ENCODE data around the gene CHAC2.
"Not testable (repeated sequence)": the region's sequence is repeated elsewhere in the genome, so short reads cannot be mapped to it uniquely, and the experiment has no call there.

Gene CHAC2

DNA sequence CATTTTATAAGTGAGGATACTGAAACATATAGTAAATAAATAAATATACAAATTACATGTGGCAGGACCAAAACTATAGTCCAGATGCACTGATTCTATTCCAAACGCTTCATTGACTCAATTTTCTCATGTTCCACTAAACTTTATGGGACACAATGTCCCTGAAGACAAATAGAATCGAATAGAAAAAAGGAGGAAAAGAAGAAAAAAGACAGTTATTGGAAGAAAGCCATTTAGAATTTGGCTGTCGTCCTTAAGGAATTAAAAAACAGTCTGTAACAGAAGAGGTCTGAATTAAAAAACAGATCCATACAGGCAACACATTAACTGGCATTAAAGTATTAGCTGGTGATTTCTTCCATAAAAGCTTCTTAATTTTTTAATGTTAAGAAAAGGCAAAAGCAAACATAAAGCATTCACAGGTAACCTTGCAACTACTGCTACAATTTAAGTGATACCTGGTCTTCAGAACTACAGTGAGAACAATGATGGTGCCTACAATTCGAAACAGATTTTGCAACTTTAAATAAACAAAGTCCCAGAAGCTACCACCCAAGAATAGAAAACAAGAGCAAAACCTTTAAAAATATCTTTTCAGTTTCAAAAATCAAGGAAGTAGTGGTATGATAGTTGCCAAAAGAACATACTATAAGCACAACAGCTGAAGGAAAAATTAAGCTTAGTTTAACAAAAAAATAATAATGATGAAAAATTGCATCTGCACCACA is 17.4 kb upstream of the CHAC2 start:
- Histone ChIP-seq H3K4me3 (ENCODE audit: low read length in 2 of 2) (no peak overlapping the region), H3K9me3 (ENCODE audit: control insufficient read depth in 2 of 2, low read length in 2 of 2) (no peaks in the 10 kb centered on the region), H3K27me3 (ENCODE audit: control insufficient read depth in 2 of 2, insufficient read depth in 2 of 2, low read length in 2 of 2) (no peaks in the 10 kb centered on the region), H3K4me1 (ENCODE audit: control insufficient read depth in 2 of 2, insufficient read depth in 2 of 2, low read length in 2 of 2) (no peaks in the 10 kb centered on the region), H3K9ac (ENCODE audit: low read depth in 1 of 2, low read length in 2 of 2) (no peak overlapping the region), H3K27ac (ENCODE audit: low read depth in 2 of 2, low read length in 2 of 2) (no peak overlapping the region), H3K36me3 (ENCODE audit: control insufficient read depth in 2 of 2, insufficient read depth in 2 of 2, low read length in 2 of 2) (peaks cover 8 to 10% of the 10 kb centered on the region in 2 donors)

DNA sequence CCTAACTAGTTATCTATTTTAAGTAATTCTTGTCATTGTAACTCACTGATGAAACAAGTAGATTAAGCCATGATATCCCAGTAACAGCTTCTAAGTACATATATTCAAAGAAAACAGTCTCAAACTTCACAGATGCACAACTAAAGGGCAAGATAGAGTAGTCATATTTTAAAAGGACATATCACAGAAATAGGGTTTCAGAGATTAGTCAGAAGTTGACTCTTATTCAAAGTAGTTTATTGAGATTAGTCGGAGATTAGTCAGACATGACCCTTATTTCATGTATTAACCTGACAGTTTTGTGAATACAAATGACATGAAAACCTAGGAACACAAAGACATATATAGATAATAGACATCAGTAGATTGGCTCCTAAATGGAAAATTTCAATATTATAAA is 15.9 kb upstream of the CHAC2 start:
- no peak overlapping the region for H3K4me3 ChIP-seq (ENCODE audit: low read length in 2 of 2)
- no peak overlapping the region for H3K9ac ChIP-seq (ENCODE audit: low read depth in 1 of 2, low read length in 2 of 2)
- H3K4me1 ChIP-seq (ENCODE audit: control insufficient read depth in 2 of 2, insufficient read depth in 2 of 2, low read length in 2 of 2) = no peaks in the 10 kb centered on the region
- H3K9me3 ChIP-seq (ENCODE audit: control insufficient read depth in 2 of 2, low read length in 2 of 2) = no peaks in the 10 kb centered on the region
- no peak overlapping the region for H3K27ac ChIP-seq (ENCODE audit: low read depth in 2 of 2, low read length in 2 of 2)
- H3K27me3 ChIP-seq (ENCODE audit: control insufficient read depth in 2 of 2, insufficient read depth in 2 of 2, low read length in 2 of 2) = no peaks in the 10 kb centered on the region
- H3K36me3 ChIP-seq (ENCODE audit: control insufficient read depth in 2 of 2, insufficient read depth in 2 of 2, low read length in 2 of 2) = peaks cover 11 to 14% of the 10 kb centered on the region in 2 donors

DNA sequence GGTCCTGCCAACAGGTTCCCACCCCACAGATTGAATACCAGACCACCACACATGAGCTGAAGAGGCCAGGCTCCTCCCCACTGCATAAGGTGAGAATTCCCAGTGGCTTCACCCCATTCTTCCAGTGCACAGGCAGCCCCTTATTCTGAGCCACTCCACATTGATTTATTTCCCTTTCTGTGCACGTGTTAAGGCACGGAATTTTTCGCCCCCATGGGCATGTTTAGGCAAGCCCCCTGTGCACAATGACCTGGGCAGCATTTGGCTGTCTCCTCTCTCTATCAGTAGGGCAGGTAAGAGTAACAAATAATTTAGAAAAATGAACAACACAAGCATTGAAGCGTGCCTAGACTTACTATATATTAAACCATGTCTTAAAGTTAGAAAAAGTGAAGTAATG is 15.2 kb upstream of the CHAC2 start:
- H3K36me3 ChIP-seq (ENCODE audit: control insufficient read depth in 2 of 2, insufficient read depth in 2 of 2, low read length in 2 of 2) = peaks cover 11 to 14% of the 10 kb centered on the region in 2 donors
- no peak overlapping the region for H3K4me3 ChIP-seq (ENCODE audit: low read length in 2 of 2)
- no peak overlapping the region for H3K27ac ChIP-seq (ENCODE audit: low read depth in 2 of 2, low read length in 2 of 2)
- H3K9ac ChIP-seq (ENCODE audit: low read depth in 1 of 2, low read length in 2 of 2) = no peak overlapping the region
- no peaks in the 10 kb centered on the region for H3K27me3 ChIP-seq (ENCODE audit: control insufficient read depth in 2 of 2, insufficient read depth in 2 of 2, low read length in 2 of 2)
- H3K4me1 ChIP-seq (ENCODE audit: control insufficient read depth in 2 of 2, insufficient read depth in 2 of 2, low read length in 2 of 2) = no peaks in the 10 kb centered on the region
- H3K9me3 ChIP-seq (ENCODE audit: control insufficient read depth in 2 of 2, low read length in 2 of 2) = no peaks in the 10 kb centered on the region

DNA sequence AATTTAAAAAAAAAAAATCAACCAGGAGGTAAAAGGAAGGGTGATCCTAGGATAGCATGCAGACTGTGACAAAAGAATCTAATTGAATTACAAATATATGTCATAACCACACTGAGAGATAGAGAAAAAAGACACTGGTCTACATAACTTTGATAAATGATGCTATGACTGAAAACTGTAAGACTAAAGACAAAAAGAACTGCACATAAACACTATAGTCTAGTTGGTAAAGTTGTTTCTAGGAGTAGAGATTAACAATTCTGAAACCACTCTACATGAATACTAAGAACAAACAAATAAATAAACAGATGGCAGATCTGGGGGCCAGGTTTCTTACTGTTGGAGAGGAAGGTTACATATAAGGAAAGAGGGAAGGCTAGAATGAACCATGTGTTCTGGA is 14.6 kb upstream of the CHAC2 start:
- Histone ChIP-seq H3K4me3 (ENCODE audit: low read length in 2 of 2) (no peak overlapping the region), H3K27me3 (ENCODE audit: control insufficient read depth in 2 of 2, insufficient read depth in 2 of 2, low read length in 2 of 2) (no peaks in the 10 kb centered on the region), H3K4me1 (ENCODE audit: control insufficient read depth in 2 of 2, insufficient read depth in 2 of 2, low read length in 2 of 2) (no peaks in the 10 kb centered on the region), H3K9ac (ENCODE audit: low read depth in 1 of 2, low read length in 2 of 2) (no peak overlapping the region), H3K9me3 (ENCODE audit: control insufficient read depth in 2 of 2, low read length in 2 of 2) (no peaks in the 10 kb centered on the region), H3K36me3 (ENCODE audit: control insufficient read depth in 2 of 2, insufficient read depth in 2 of 2, low read length in 2 of 2) (peaks cover 6 to 8% of the 10 kb centered on the region in 2 donors), H3K27ac (ENCODE audit: low read depth in 2 of 2, low read length in 2 of 2) (no peak overlapping the region)

DNA sequence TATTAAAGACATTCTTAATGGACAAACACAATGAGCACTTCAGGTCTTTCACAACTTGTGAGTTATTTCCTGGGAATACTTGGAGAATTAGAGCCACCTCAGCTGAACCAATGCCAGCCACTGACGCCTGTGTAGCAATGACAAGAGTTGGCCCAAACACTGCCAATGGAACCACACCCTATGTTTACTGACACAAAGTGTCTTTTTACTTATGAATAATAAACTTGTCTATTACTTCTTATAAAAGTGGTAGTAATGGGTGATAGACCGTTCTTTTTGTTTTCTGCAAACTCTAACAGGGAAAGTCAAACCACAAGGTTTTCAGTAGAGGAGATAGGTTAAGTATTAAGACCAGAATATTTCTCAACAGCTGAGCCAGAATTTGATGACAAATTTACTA is 12.5 kb upstream of the CHAC2 start:
- peaks cover 6% of the 10 kb centered on the region in 2 donors for H3K36me3 ChIP-seq (ENCODE audit: control insufficient read depth in 2 of 2, insufficient read depth in 2 of 2, low read length in 2 of 2)
- H3K4me3 ChIP-seq (ENCODE audit: low read length in 2 of 2) = no peak overlapping the region
- no peak overlapping the region for H3K9ac ChIP-seq (ENCODE audit: low read depth in 1 of 2, low read length in 2 of 2)
- H3K9me3 ChIP-seq (ENCODE audit: control insufficient read depth in 2 of 2, low read length in 2 of 2) = no peaks in the 10 kb centered on the region
- H3K4me1 ChIP-seq (ENCODE audit: control insufficient read depth in 2 of 2, insufficient read depth in 2 of 2, low read length in 2 of 2) = no peaks in the 10 kb centered on the region
- H3K27ac ChIP-seq (ENCODE audit: low read depth in 2 of 2, low read length in 2 of 2) = no peak overlapping the region
- H3K27me3 ChIP-seq (ENCODE audit: control insufficient read depth in 2 of 2, insufficient read depth in 2 of 2, low read length in 2 of 2) = no peaks in the 10 kb centered on the region

DNA sequence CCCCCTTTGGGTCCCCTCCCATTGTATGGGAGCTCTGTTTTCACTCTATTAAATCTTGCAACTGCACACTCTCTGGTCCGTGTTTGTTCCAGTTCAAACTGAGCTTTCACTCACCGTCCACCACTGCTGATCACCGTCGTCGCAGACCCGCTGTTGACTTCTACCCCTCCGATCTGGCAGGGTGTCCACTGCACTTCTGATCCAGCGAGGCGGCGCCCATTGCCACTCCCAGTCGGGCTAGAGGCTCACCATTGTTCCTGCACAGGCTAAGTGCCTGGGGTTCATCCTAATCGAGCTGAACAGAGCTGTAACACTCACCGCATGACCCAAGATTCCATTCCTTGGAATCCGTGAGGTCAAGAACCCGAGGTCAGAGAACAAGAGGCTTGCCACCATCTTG is 11.0 kb upstream of the CHAC2 start:
- Histone ChIP-seq H3K4me1 (ENCODE audit: control insufficient read depth in 2 of 2, insufficient read depth in 2 of 2, low read length in 2 of 2) (no peaks in the 10 kb centered on the region), H3K4me3 (ENCODE audit: low read length in 2 of 2) (no peak overlapping the region), H3K9me3 (ENCODE audit: control insufficient read depth in 2 of 2, low read length in 2 of 2) (no peaks in the 10 kb centered on the region), H3K9ac (ENCODE audit: low read depth in 1 of 2, low read length in 2 of 2) (no peak overlapping the region), H3K36me3 (ENCODE audit: control insufficient read depth in 2 of 2, insufficient read depth in 2 of 2, low read length in 2 of 2) (peaks cover 4 to 6% of the 10 kb centered on the region in 2 donors), H3K27ac (ENCODE audit: low read depth in 2 of 2, low read length in 2 of 2) (no peak overlapping the region), H3K27me3 (ENCODE audit: control insufficient read depth in 2 of 2, insufficient read depth in 2 of 2, low read length in 2 of 2) (no peaks in the 10 kb centered on the region)

DNA sequence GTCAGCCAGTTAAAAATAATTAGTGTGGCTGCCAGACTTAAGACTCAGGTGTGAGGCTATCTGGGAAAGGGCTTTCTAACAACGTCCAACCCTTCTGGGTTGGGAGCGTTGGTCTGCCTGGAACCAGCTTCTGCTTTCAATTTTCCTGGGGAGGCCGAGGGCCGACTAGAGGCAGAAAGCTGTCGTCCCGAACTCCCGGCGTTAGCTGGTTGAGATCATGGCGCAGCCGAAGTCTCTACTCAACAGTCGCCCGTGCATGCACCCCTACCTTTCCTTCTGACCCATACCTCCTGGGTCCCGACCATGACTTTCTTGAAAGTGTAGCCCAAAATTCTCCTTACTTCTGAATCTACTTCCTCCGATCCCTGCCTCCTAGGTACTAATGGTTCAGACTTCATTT is 10.4 kb upstream of the CHAC2 start:
- not testable (repeated sequence) for H3K4me1 ChIP-seq (ENCODE audit: control insufficient read depth in 2 of 2, insufficient read depth in 2 of 2, low read length in 2 of 2); H3K27me3 ChIP-seq (ENCODE audit: control insufficient read depth in 2 of 2, insufficient read depth in 2 of 2, low read length in 2 of 2); H3K9ac ChIP-seq (ENCODE audit: low read depth in 1 of 2, low read length in 2 of 2); H3K27ac ChIP-seq (ENCODE audit: low read depth in 2 of 2, low read length in 2 of 2); H3K9me3 ChIP-seq (ENCODE audit: control insufficient read depth in 2 of 2, low read length in 2 of 2); H3K4me3 ChIP-seq (ENCODE audit: low read length in 2 of 2); H3K36me3 ChIP-seq (ENCODE audit: control insufficient read depth in 2 of 2, insufficient read depth in 2 of 2, low read length in 2 of 2)

DNA sequence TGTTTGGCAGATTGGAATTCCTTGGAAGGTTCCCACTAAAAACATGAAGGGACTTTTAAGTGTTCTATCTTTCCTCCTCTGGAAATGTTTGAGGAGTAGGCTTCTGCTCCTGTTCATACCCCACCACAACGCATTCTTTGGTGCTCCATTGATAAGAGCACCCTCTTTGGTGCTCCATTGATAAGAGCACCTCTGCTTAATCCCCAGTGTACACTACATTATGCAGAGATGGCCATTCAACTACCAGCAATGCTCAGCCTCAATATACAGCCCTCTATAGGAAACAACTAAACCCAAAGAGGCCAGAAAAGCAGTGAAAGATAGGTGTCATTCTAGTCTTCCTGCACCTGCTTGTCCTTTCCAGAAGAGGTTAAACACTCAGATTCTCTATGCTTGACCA is 1.8 kb upstream of the CHAC2 start:
- Histone ChIP-seq H3K9me3 (ENCODE audit: control insufficient read depth in 2 of 2, low read length in 2 of 2) (no peaks in the 10 kb centered on the region), H3K4me3 (ENCODE audit: low read length in 2 of 2) (no peak overlapping the region), H3K27me3 (ENCODE audit: control insufficient read depth in 2 of 2, insufficient read depth in 2 of 2, low read length in 2 of 2) (no peaks in the 10 kb centered on the region), H3K36me3 (ENCODE audit: control insufficient read depth in 2 of 2, insufficient read depth in 2 of 2, low read length in 2 of 2) (peaks cover 0 to 4% of the 10 kb centered on the region in 2 donors), H3K9ac (ENCODE audit: low read depth in 1 of 2, low read length in 2 of 2) (no peak overlapping the region), H3K27ac (ENCODE audit: low read depth in 2 of 2, low read length in 2 of 2) (no peak overlapping the region), H3K4me1 (ENCODE audit: control insufficient read depth in 2 of 2, insufficient read depth in 2 of 2, low read length in 2 of 2) (peaks cover 5 to 10% of the 10 kb centered on the region in 2 donors)

DNA sequence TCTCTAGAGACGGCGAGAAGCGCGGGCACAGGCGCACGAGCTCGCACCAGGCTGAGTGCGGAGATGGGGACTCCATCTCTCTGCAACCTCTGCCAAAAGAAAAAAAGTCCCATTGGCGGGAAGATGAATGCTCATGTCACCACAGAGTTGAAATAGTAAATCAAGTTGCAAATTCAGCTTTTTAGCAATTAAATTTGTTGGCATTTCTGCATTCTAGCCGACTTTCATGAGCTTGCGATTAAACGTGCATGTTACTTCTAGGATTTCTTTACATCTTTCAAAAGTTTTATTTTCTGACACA is 588 bp downstream of the CHAC2 start:
- peaks cover 5 to 10% of the 10 kb centered on the region in 2 donors for H3K4me1 ChIP-seq (ENCODE audit: control insufficient read depth in 2 of 2, insufficient read depth in 2 of 2, low read length in 2 of 2)
- H3K27ac ChIP-seq (ENCODE audit: low read depth in 2 of 2, low read length in 2 of 2) = peak overlapping the region; percentile 7 to 72
- peaks cover 0 to 2% of the 10 kb centered on the region in 2 donors for H3K36me3 ChIP-seq (ENCODE audit: control insufficient read depth in 2 of 2, insufficient read depth in 2 of 2, low read length in 2 of 2)
- no peaks in the 10 kb centered on the region for H3K9me3 ChIP-seq (ENCODE audit: control insufficient read depth in 2 of 2, low read length in 2 of 2)
- no peaks in the 10 kb centered on the region for H3K27me3 ChIP-seq (ENCODE audit: control insufficient read depth in 2 of 2, insufficient read depth in 2 of 2, low read length in 2 of 2)
- H3K9ac ChIP-seq (ENCODE audit: low read depth in 1 of 2, low read length in 2 of 2) = peak overlapping the region; percentile 68 to 72
- H3K4me3 ChIP-seq (ENCODE audit: low read length in 2 of 2) = peak overlapping the region; percentile 77 to 91

DNA sequence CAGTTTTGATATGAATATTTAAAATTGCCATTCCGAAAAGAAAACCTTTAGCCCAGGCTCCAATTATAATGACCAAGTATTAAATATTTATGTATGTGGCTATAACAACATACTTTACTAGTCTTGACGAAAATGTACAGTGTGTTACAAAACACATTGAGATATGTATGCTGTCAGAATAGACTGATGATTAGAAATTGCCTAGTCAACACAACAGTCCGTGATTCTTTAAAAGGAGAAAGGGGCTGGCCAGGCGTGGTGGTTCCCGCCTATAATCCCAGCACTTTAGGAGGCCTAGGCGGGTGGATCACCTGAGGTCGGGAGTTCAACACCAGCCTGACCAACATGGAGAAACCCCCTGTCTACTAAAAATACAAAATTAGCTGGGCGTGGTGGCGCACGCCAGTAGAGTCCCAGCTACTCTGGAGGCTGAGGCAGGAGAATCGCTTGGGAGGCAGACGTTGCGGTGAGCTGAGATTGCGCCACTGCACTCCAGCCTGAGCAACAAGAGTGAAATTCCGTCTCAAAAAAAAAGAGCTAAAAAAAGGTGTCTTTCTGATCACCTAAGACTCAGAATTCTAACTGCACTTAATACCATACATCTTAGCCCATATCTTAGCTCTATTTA is 1.8 kb downstream of the CHAC2 start:
- Histone ChIP-seq H3K4me1 (ENCODE audit: control insufficient read depth in 2 of 2, insufficient read depth in 2 of 2, low read length in 2 of 2) (peaks cover 5 to 8% of the 10 kb centered on the region in 2 donors), H3K27ac (ENCODE audit: low read depth in 2 of 2, low read length in 2 of 2) (no peak overlapping the region), H3K36me3 (ENCODE audit: control insufficient read depth in 2 of 2, insufficient read depth in 2 of 2, low read length in 2 of 2) (no peaks in the 10 kb centered on the region), H3K4me3 (ENCODE audit: low read length in 2 of 2) (no peak overlapping the region), H3K9ac (ENCODE audit: low read depth in 1 of 2, low read length in 2 of 2) (no peak overlapping the region), H3K9me3 (ENCODE audit: control insufficient read depth in 2 of 2, low read length in 2 of 2) (no peaks in the 10 kb centered on the region), H3K27me3 (ENCODE audit: control insufficient read depth in 2 of 2, insufficient read depth in 2 of 2, low read length in 2 of 2) (no peaks in the 10 kb centered on the region)

Measured in mucosa of rectum (tissue), 2 donors.